Measurements from ENCODE around the gene HDAC4. TPM values are rescaled to one million over a fixed set of nuclear protein-coding genes. Genes with fewer than 3 reads are reported as not detected.
"Not testable (repeated sequence)": the region's sequence is repeated elsewhere in the genome, so short reads cannot be mapped to it uniquely, and the experiment has no call there.

HDAC4 gene
- total RNA-seq, 1 experiment from 2014 or later = 16.0 TPM

DNA sequence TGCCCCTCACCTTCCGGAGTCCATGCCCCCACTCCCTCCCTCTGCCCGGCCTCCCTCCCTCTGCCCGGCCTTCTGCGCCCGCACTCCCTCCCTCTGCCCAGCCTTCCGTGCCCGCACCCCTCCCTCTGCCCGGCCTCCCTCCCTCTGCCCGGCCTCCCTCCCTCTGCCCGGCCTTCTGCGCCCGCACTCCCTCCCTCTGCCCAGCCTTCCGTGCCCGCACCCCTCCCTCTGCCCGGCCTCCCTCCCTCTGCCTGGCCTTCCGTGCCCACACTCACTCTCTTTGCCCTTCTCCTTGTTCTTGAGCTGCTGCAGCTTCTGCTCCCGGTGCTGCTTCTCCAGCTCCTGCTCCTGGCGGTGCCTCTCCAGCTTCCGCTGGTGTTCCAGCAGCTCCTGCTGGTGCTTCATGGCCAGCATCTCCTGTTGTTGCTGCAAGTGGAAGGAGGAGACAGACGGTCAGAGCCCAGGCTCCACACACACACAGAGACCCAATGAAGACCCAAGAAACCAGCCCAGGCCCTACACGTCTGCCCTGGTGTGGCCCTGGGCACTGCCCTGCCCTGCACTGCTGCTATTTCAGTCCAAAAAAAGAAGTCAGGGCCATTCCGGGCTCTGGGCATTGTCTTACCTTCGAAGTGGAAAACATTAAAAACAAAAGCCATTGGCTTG is 224.5 kb downstream of the HDAC4 start:
- not testable (repeated sequence) for DNase-seq (ENCODE audit: low spot score)

- DNase-seq (ENCODE audit: low spot score) = no peak
Observed at GRCh38 chr2:239175181-239175580, 225.6 kb downstream of the HDAC4 start.

- DNase-seq (ENCODE audit: low spot score) = no peak
Observed at GRCh38 chr2:239173301-239173700, 227.5 kb downstream of the HDAC4 start.

- no peak for DNase-seq (ENCODE audit: low spot score)
Observed at GRCh38 chr2:239171643-239172042, 229.2 kb downstream of the HDAC4 start.

DNA sequence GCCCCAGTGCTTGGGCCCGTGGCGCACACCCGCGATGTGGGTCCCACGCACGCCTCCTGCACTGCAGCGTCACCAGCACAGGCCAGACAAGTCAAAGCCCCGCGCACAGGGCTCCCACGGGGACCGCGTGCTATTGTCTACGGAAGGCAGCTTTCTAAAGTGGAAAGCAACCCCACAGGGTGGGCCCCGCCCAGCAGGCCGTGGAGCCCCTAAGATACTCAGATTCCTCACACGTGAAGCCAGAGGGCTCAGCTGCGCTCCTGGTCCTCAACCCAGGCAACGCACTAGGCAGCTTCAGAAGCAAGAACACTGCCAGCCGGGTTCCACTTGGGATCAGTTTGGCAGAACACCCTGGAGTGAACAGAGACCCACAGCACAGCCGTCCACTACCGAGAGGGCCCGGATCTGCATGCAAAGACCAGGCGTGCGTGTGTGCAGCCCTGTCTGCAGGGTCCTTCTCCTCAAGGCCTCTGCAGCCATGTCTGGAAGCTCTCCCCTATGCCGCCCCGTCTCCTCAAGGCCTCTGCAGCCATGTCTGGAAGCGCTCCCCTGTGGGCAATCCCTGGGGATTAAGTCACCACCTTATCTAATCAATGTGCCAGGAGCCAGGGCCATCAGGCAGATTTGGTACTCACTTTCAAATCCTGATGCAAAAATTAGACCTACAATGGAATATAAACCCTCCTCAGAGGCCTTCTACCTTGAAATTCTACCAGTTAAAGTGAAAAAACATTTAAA is 231.3 kb downstream of the HDAC4 start:
- no peak for DNase-seq (ENCODE audit: low spot score)

DNA sequence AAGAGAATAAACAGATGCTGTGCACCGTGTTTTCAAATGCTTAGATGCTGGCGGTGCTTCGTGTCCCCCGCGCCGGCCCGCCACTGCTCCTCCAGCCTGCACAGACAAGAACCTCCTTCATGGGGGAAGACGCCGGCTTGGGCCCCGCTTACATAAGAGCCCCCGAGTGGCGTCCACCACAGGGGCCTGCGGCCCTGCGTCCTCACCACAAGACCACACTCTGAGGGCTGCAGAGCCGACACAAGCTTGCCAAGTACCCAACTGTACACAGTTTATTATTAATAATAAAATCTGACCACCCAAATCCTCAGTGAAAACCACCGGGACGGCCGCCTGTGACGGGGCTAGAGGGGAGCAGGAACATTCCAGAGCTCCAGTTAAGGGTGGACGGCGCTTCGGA is 232.2 kb downstream of the HDAC4 start:
- DNase-seq (ENCODE audit: low spot score) = no peak

DNA sequence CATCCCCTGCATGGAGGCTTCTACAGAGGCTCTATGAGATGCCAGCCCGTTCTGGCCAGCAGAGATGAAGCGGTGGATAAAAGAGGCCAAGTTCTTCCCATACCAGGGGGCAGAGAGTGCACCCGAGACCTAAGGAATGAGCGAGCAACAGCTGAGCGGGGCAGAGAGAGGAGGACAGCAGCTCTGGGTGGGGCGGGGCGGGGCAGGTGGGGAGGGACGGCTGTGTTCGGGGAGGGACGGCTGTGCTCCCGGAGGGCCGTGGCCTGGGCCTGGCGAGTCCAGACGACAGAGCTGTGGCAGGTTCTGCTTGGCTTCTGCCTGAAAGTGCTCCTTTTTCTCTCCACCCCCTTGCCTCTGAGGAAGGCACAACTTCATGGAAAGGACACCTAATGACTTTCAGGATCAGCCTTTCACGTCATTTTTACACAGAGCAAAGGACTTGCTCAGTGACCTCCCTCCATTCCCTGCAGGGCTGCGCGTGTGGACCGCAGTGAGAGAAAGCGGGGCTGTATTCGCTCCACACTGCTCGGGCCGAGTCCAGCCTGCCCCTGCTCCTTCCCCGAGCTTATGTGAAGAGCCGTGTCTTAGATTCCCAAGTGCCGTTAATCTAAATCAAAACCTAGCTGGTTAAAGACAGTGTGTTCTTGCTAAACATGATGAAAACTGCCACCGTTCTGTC is 232.9 kb downstream of the HDAC4 start:
- DNase-seq (ENCODE audit: low spot score) = no peak

DNA sequence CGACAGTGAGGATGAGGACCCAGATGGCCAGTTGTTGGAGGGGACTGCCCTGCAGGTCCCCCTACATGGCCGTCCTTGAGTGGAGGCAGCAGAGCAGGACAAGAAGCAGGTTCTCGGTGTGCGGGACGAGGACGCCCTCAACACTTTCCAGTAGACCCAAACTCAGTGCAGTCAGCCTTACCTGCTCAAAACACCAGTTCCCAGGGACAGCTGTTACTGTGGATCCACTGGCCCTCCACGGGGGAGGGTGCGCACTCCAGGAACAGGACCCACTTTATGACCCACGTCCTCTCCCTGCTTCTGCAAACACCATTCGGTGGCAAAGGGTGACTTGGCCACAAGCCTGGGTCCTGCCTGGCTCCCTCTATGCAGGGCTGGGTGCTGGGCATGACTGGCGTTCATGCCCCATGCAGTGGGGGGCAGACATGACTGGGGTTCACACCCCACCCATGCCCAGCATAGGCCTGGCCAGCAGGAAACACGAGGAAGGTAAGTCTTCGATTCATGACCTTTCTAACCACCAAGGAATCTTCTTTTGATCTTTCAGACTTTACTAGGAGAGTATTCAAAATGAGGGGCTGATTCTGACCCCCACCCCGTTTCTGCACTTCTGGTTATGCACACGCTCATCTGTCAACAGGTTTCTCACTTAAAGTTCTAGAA is 233.7 kb downstream of the HDAC4 start:
- DNase-seq (ENCODE audit: low spot score) = no peak

- DNase-seq (ENCODE audit: low spot score) = no peak
Observed at GRCh38 chr2:239166201-239166834, 234.5 kb downstream of the HDAC4 start.

DNA sequence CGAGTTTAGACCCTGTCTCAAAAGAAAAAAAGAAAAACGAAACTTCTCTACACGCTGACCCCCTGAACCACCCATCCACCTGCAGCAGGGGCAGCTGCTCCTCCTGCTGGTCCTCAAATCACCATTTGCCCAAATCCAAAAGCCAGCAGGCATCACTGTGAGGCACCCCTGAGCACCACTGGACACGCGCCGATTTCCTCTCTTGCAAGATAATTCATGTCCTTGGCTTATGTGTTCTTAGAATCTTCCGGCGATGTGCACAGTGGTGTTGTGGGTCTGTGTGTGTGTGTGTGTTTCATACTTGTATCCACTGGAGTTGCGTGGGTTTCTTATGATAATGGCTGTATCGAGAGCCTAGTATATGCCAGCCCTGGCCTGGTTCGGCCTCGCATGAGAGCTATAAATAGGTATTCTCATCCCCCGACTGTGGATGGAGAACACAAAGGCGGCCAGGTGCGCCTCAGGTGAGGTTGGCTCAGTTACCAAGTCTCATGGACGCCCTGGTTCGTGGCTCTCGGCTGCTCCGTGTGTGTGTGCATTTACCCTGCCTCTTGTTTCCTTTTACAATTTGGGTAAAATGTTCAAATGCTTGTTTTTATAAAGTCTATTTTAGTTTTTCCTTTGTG is 235.5 kb downstream of the HDAC4 start:
- DNase-seq (ENCODE audit: low spot score) = no peak

DNA sequence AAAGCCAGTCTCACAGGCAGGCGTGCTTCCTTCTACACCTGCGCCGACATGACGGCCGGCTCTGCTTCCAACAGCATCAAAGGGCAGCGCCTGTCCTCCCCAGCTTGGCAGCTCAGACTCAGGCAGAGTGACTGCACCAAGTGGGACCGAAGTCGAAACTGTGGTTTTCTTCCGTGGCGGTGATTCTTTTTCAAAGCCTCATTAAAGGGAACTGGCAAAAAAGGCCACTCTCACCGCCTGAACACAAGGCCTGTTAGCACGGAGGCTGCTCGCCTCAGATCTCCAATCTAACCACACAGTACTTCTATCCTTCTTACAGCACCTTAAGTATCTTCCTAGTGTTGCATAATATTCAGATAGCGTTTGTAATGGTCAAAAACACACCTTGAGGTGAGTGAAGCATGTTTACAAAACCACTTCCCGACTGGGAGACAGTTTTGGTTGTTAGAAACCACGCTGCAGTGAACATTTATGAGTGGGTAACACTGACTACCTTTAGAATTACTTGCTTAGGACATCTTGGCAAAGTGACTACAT is 236.4 kb downstream of the HDAC4 start:
- no peak for DNase-seq (ENCODE audit: low spot score)

- DNase-seq (ENCODE audit: low spot score) = no peak
Observed at GRCh38 chr2:239163688-239164334, 237.0 kb downstream of the HDAC4 start.

- no peak for DNase-seq (ENCODE audit: low spot score)
Observed at GRCh38 chr2:239162976-239163687, 237.7 kb downstream of the HDAC4 start.

- DNase-seq (ENCODE audit: low spot score) = no peak
Observed at GRCh38 chr2:239162141-239162821, 238.5 kb downstream of the HDAC4 start.

DNA sequence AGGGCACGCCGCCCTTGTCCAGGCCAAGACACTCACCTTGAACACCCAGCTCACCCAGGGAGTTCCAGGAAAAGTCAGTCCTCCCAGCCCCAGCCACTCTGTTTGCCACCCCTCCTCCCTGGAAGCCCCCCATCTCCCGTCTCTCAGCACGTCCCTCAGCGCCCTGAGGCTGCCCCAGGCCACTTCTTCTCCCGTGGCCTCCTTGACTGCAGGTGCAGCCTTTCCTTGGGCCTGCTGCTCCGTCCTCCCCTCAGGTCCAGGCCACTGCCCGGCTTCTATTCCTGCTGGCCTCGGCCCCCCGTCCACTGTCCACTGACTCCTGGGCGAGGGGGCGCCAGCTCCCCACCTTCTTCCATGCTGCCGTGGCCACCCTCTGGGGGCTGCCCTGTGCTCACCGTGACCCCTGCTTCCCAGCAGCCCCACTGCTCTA is 239.1 kb downstream of the HDAC4 start:
- no peak for DNase-seq (ENCODE audit: low spot score)

- DNase-seq (ENCODE audit: low spot score) = no peak
Observed at GRCh38 chr2:239160226-239161143, 240.3 kb downstream of the HDAC4 start.

DNA sequence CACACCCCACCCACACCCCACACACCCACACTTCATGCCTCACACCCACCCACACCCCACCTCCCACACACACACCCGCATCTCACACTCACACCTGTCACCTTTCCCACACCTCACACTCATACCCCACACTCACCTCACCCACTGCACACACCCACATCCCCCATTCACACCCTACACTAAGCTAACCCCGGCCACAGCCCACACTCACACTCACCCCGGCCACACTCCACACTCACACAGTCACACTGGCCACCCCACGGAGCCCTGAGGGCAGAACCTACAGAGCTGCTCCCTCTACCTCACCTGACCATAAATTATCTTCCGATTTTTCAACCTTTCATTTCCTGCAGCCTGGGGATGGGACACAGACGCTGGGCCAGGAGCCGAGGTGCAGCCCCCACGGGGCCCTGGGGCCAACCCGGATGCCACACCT is 241.3 kb downstream of the HDAC4 start:
- no peak for DNase-seq (ENCODE audit: low spot score)

Data from HT-29 (cell line).